ENCODE data around the gene TLX2.

- TF ChIP-seq, protein P1, sequence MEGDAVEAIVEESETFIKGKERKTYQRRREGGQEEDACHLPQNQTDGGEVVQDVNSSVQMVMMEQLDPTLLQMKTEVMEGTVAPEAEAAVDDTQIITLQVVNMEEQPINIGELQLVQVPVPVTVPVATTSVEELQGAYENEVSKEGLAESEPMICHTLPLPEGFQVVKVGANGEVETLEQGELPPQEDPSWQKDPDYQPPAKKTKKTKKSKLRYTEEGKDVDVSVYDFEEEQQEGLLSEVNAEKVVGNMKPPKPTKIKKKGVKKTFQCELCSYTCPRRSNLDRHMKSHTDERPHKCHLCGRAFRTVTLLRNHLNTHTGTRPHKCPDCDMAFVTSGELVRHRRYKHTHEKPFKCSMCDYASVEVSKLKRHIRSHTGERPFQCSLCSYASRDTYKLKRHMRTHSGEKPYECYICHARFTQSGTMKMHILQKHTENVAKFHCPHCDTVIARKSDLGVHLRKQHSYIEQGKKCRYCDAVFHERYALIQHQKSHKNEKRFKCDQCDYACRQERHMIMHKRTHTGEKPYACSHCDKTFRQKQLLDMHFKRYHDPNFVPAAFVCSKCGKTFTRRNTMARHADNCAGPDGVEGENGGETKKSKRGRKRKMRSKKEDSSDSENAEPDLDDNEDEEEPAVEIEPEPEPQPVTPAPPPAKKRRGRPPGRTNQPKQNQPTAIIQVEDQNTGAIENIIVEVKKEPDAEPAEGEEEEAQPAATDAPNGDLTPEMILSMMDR (conservative IDR thresholded peaks at IDR 0.05; ENCODE audit: low read depth in 2 of 2), result no peak
- no peak for TF ChIP-seq POLR2AphosphoS5 (IDR thresholded peaks at IDR 0.05; ENCODE audit: low read depth)
- TF ChIP-seq NANOG (IDR thresholded peaks at IDR 0.05; ENCODE audit: borderline replicate concordance), result no peak
- no peak for TF ChIP-seq ZNF114 (CRISPR knock-in tag; IDR thresholded peaks at IDR 0.05)
- TF ChIP-seq EZH2 (IDR thresholded peaks at IDR 0.05; ENCODE audit: low read depth, unreplicated experiment), result no peak
- no peak for TF ChIP-seq STAT1 (IDR thresholded peaks at IDR 0.05; ENCODE audit: unreplicated experiment)
- no peak for TF ChIP-seq EZH2phosphoT487 (IDR thresholded peaks at IDR 0.05; ENCODE audit: unreplicated experiment)
- TF ChIP-seq, protein P2, sequence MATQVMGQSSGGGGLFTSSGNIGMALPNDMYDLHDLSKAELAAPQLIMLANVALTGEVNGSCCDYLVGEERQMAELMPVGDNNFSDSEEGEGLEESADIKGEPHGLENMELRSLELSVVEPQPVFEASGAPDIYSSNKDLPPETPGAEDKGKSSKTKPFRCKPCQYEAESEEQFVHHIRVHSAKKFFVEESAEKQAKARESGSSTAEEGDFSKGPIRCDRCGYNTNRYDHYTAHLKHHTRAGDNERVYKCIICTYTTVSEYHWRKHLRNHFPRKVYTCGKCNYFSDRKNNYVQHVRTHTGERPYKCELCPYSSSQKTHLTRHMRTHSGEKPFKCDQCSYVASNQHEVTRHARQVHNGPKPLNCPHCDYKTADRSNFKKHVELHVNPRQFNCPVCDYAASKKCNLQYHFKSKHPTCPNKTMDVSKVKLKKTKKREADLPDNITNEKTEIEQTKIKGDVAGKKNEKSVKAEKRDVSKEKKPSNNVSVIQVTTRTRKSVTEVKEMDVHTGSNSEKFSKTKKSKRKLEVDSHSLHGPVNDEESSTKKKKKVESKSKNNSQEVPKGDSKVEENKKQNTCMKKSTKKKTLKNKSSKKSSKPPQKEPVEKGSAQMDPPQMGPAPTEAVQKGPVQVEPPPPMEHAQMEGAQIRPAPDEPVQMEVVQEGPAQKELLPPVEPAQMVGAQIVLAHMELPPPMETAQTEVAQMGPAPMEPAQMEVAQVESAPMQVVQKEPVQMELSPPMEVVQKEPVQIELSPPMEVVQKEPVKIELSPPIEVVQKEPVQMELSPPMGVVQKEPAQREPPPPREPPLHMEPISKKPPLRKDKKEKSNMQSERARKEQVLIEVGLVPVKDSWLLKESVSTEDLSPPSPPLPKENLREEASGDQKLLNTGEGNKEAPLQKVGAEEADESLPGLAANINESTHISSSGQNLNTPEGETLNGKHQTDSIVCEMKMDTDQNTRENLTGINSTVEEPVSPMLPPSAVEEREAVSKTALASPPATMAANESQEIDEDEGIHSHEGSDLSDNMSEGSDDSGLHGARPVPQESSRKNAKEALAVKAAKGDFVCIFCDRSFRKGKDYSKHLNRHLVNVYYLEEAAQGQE (IDR thresholded peaks at IDR 0.05; ENCODE audit: unreplicated experiment), result no peak
- TF ChIP-seq JUNB (IDR thresholded peaks at IDR 0.05; ENCODE audit: unreplicated experiment), result no peak
- TF ChIP-seq ZNF331 (CRISPR knock-in tag; IDR thresholded peaks at IDR 0.05; ENCODE audit: low read depth), result no peak
- TF ChIP-seq CREB1 (CRISPR knock-in tag; IDR thresholded peaks at IDR 0.05; ENCODE audit: low read depth), result no peak
- no peak for TF ChIP-seq ETS1 (IDR thresholded peaks at IDR 0.05)
- TF ChIP-seq, protein P3, sequence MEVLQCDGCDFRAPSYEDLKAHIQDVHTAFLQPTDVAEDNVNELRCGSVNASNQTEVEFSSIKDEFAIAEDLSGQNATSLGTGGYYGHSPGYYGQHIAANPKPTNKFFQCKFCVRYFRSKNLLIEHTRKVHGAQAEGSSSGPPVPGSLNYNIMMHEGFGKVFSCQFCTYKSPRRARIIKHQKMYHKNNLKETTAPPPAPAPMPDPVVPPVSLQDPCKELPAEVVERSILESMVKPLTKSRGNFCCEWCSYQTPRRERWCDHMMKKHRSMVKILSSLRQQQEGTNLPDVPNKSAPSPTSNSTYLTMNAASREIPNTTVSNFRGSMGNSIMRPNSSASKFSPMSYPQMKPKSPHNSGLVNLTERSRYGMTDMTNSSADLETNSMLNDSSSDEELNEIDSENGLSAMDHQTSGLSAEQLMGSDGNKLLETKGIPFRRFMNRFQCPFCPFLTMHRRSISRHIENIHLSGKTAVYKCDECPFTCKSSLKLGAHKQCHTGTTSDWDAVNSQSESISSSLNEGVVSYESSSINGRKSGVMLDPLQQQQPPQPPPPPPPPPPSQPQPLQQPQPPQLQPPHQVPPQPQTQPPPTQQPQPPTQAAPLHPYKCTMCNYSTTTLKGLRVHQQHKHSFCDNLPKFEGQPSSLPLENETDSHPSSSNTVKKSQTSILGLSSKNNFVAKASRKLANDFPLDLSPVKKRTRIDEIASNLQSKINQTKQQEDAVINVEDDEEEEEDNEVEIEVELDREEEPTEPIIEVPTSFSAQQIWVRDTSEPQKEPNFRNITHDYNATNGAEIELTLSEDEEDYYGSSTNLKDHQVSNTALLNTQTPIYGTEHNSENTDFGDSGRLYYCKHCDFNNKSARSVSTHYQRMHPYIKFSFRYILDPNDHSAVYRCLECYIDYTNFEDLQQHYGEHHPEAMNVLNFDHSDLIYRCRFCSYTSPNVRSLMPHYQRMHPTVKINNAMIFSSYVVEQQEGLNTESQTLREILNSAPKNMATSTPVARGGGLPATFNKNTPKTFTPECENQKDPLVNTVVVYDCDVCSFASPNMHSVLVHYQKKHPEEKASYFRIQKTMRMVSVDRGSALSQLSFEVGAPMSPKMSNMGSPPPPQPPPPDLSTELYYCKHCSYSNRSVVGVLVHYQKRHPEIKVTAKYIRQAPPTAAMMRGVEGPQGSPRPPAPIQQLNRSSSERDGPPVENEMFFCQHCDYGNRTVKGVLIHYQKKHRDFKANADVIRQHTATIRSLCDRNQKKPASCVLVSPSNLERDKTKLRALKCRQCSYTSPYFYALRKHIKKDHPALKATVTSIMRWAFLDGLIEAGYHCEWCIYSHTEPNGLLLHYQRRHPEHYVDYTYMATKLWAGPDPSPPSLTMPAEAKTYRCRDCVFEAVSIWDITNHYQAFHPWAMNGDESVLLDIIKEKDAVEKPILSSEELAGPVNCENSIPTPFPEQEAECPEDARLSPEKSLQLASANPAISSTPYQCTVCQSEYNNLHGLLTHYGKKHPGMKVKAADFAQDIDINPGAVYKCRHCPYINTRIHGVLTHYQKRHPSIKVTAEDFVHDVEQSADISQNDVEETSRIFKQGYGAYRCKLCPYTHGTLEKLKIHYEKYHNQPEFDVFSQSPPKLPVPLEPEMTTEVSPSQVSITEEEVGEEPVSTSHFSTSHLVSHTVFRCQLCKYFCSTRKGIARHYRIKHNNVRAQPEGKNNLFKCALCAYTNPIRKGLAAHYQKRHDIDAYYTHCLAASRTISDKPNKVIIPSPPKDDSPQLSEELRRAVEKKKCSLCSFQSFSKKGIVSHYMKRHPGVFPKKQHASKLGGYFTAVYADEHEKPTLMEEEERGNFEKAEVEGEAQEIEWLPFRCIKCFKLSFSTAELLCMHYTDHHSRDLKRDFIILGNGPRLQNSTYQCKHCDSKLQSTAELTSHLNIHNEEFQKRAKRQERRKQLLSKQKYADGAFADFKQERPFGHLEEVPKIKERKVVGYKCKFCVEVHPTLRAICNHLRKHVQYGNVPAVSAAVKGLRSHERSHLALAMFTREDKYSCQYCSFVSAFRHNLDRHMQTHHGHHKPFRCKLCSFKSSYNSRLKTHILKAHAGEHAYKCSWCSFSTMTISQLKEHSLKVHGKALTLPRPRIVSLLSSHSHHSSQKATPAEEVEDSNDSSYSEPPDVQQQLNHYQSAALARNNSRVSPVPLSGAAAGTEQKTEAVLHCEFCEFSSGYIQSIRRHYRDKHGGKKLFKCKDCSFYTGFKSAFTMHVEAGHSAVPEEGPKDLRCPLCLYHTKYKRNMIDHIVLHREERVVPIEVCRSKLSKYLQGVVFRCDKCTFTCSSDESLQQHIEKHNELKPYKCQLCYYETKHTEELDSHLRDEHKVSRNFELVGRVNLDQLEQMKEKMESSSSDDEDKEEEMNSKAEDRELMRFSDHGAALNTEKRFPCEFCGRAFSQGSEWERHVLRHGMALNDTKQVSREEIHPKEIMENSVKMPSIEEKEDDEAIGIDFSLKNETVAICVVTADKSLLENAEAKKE (CRISPR knock-in tag; IDR thresholded peaks at IDR 0.05), result no peak
These were observed 13.7 kb upstream of the TLX2 start for GRCh38 chr2:74500578-74500946.
